ENCODE results near the gene TJP1. TPM values are rescaled to one million over a fixed set of nuclear protein-coding genes. Genes with fewer than 3 reads are reported as not detected.

TJP1 gene
- 114 and 137 TPM in 2 replicates for total RNA-seq (2022)
- percentile 96 among the genes with signal in this experiment for Bru-seq, nascent RNA
- percentile 94 among the genes with signal in this experiment for BruChase-seq, experiment 1, labeled RNA remaining after a 6-hour chase
- BruChase-seq, experiment 2, labeled RNA remaining after a 2-hour chase, result percentile 93 among the genes with signal in this experiment
- long read RNA-seq, full-length matches to known transcripts, result 14 of 60 reads
- long read RNA-seq, partial matches to known transcripts, result 22 of 60 reads
- long read RNA-seq, other reads (novel, unspliced or antisense), result 24 of 60 reads

DNA sequence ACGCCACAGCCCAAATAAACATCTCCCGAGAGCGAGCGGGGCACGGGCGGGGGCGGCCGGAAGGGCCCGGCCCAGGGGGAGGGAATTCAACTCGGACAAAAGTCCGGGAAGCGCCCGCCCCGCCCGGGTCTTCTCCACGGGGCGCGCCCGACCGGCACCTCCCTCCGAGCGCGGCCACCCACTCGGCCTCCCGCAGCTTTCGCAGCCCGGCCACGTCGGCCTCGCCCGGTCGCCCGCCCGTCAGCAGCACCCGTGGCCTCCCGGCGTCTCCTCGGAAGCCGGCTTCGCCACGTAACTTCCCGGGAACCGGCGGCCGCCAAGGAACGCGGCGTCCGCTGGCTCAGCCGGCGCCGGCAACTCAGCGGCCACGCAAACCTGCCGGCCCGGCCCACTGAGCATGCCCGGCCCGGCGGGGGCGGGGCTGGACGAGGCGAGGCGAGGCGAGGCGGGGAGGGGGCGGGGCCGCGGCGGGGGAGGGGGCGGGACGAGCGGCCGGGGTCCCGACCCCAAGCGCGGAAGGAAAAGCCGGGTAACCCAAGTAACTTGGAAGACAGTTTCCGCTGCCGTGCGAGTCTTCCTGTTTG is at the start of gene TJP1:
TJP1 (minus strand) TSS at position 369 of the 584 bp plus-strand sequence. CDS start 440 bp downstream, outside the sequence.
- H3K27me3 Mint-ChIP-seq (ENCODE audit: insufficient read depth, unreplicated experiment), result no peaks in the 10 kb centered on the region
- no peaks in the 10 kb centered on the region for H3K9me3 Mint-ChIP-seq (ENCODE audit: unreplicated experiment)
- no peak for TF ChIP-seq CTCF (IDR thresholded peaks at IDR 0.05; ENCODE audit: unreplicated experiment)
- H3K36me3 Mint-ChIP-seq (ENCODE audit: insufficient read depth, unreplicated experiment), result peaks cover 15% of the 10 kb centered on the region
- peak; percentile 82 for DNase-seq (ENCODE audit: unreplicated experiment)
- H3K4me1 Mint-ChIP-seq (ENCODE audit: insufficient read depth, unreplicated experiment), result peaks cover 11% of the 10 kb centered on the region
- intact Hi-C loops (cut with micrococcal nuclease), result loop anchor here (2.0 to 5.0 kb wide), 3 partner anchors 21 to 220 kb away; no protein-coding TSS in a partner anchor
- POLR2A ChIA-PET, result interaction anchor here (0.6 to 6.3 kb wide), 21 partner anchors 9 to 352 kb away, joined by 3 to 76 read pairs (median 5); no protein-coding TSS in a partner anchor
- peak within 1 kb of the TSS; percentile 92 for H3K27ac Mint-ChIP-seq (ENCODE audit: low read depth, unreplicated experiment)
- BruUV-seq (replicated peaks), result no TSS peak
- peak within 1 kb of the TSS; percentile 87 for H3K4me3 Mint-ChIP-seq (ENCODE audit: unreplicated experiment)
- CTCF ChIA-PET, result interaction anchor here (0.7 to 1.5 kb wide), 3 partner anchors 13 to 123 kb away, joined by 3 read pairs; no protein-coding TSS in a partner anchor

DNA sequence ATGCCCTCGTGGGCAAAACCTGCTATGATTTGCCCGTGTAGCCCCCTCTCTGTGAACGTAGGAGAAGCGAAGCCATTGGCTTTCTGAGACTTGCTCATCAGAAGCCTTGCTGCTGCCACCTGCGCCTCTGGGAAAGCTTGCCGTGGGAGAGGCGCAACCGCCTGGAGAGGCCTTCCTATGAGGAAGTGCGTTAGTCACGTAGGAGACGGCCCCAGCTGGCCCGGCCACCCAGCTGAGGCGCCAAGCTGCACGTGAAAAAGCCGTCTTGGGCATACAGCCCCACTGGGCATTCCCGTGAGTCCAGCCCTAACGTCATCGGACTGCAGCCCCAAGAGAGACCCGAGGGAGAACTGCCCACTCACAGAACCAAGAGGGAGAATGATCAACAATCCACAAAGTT is 49.1 kb upstream of the TJP1 start:
- Mint-ChIP-seq H3K27me3 (ENCODE audit: insufficient read depth, unreplicated experiment) (no peaks in the 10 kb centered on the region), H3K4me1 (ENCODE audit: insufficient read depth, unreplicated experiment) (no peaks in the 10 kb centered on the region), H3K9me3 (ENCODE audit: unreplicated experiment) (no peaks in the 10 kb centered on the region), H3K4me3 (ENCODE audit: unreplicated experiment) (no peak overlapping the region), H3K36me3 (ENCODE audit: insufficient read depth, unreplicated experiment) (no peaks in the 10 kb centered on the region), H3K27ac (ENCODE audit: low read depth, unreplicated experiment) (no peak overlapping the region)
- no peak for TF ChIP-seq CTCF (IDR thresholded peaks at IDR 0.05; ENCODE audit: unreplicated experiment)
- no TSS peak for BruUV-seq (replicated peaks)
- no peak for DNase-seq (ENCODE audit: unreplicated experiment)
- POLR2A ChIA-PET, result interaction anchor here (1.8 kb wide), 1 partner anchor 14 kb away, joined by 3 read pairs; no protein-coding TSS in a partner anchor
- intact Hi-C loops (cut with micrococcal nuclease), result no loop called here
- CTCF ChIA-PET, result interaction anchor here (0.5 to 1.4 kb wide), 2 partner anchors 17 to 987 kb away, joined by 3 read pairs; no protein-coding TSS in a partner anchor

- no TSS peak for BruUV-seq (replicated peaks)
- POLR2A ChIA-PET, result interaction anchor here (1.8 kb wide), 1 partner anchor 15 kb away, joined by 3 read pairs; no protein-coding TSS in a partner anchor
- Mint-ChIP-seq H3K27me3 (ENCODE audit: insufficient read depth, unreplicated experiment) (no peaks in the 10 kb centered on the region), H3K4me1 (ENCODE audit: insufficient read depth, unreplicated experiment) (no peaks in the 10 kb centered on the region), H3K4me3 (ENCODE audit: unreplicated experiment) (no peak overlapping the region), H3K27ac (ENCODE audit: low read depth, unreplicated experiment) (no peak overlapping the region), H3K9me3 (ENCODE audit: unreplicated experiment) (no peaks in the 10 kb centered on the region), H3K36me3 (ENCODE audit: insufficient read depth, unreplicated experiment) (no peaks in the 10 kb centered on the region)
- TF ChIP-seq CTCF (IDR thresholded peaks at IDR 0.05; ENCODE audit: unreplicated experiment), result no peak
- intact Hi-C loops (cut with micrococcal nuclease), result no loop called here
- CTCF ChIA-PET, result interaction anchor here (0.9 to 1.4 kb wide), 2 partner anchors 8 to 18 kb away, joined by 3 read pairs; no protein-coding TSS in a partner anchor
- DNase-seq (ENCODE audit: unreplicated experiment), result no peak
Measured at GRCh38 chr15:29870495-29871151, 48.4 kb upstream of the TJP1 start.
